ENCODE data around the gene ZNF746. TPM values are rescaled to one million over a fixed set of nuclear protein-coding genes. Genes with fewer than 3 reads are reported as not detected.
A peak's percentile ranks its signal among the peaks of the same experiment; 100 is the strongest.

ZNF746 gene
- total RNA-seq, 1 experiment from 2014 or later = 19.2 TPM

GRCh38 chr7:149459540-149460452 lies 37.8 kb downstream of the ZNF746 start:
- H3K4me2 ChIP-seq = peak overlapping the region; percentile 75
- H3K9me3 ChIP-seq (ENCODE audit: insufficient read depth, low read depth) = no peaks in the 10 kb centered on the region
- H4K20me1 ChIP-seq (ENCODE audit: insufficient read depth) = peaks cover 14% of the 10 kb centered on the region; the same call in 1 of the 2 replicates
- H3K27ac ChIP-seq = no peak overlapping the region
- peaks cover 12% of the 10 kb centered on the region for H3K4me1 ChIP-seq (replicated peaks; ENCODE audit: insufficient read depth)
- DNase-seq = peak in 1 of 2 experiments; percentile 30
- peak overlapping the region; percentile 72; the same call in 1 of the 2 replicates for H3K4me3 ChIP-seq
- ChIA-PET CTCF (interaction anchor here (0.6 kb wide), 1 partner anchor 130 kb away, joined by 3 read pairs; no protein-coding TSS in a partner anchor), POLR2A (ENCODE audit: unreplicated experiment) (interaction anchor here (0.6 to 0.7 kb wide), 2 partner anchors 37 to 395 kb away, joined by 4 to 20 read pairs; no protein-coding TSS in a partner anchor)
- no TSS peak for BruUV-seq (replicated peaks)
- intact Hi-C loops (cut with micrococcal nuclease; ENCODE audit: unreplicated experiment) = no loop called here
- H3K36me3 ChIP-seq (ENCODE audit: low read depth) = no peaks in the 10 kb centered on the region; the same call in 1 of the 2 replicates
- TF ChIP-seq CTCF (conservative IDR thresholded peaks at IDR 0.05) (no peak), EZH2 (IDR thresholded peaks at IDR 0.05; ENCODE audit: low read depth) (no peak)
- H3K9me2 ChIP-seq (ENCODE audit: insufficient read depth) = no peaks in the 10 kb centered on the region
- no peaks in the 10 kb centered on the region for H3K27me3 ChIP-seq (ENCODE audit: insufficient read depth, low read depth)
- no peaks in the 10 kb centered on the region for H3F3A ChIP-seq (ENCODE audit: insufficient read depth, low read depth)
- peaks cover 27% of the 10 kb centered on the region for H3K79me2 ChIP-seq (ENCODE audit: low read depth)
- no peak overlapping the region; the same call in 1 of the 2 replicates for H2AFZ ChIP-seq

GRCh38 chr7:149459201-149459539 lies 38.4 kb downstream of the ZNF746 start:
- DNase-seq = no peak
- H3K79me2 ChIP-seq (ENCODE audit: low read depth) = peaks cover 27% of the 10 kb centered on the region
- H3K4me1 ChIP-seq (replicated peaks; ENCODE audit: insufficient read depth) = peaks cover 12% of the 10 kb centered on the region
- H3K4me2 ChIP-seq = peak overlapping the region; percentile 75
- TF ChIP-seq CTCF (conservative IDR thresholded peaks at IDR 0.05) (no peak), EZH2 (IDR thresholded peaks at IDR 0.05; ENCODE audit: low read depth) (no peak)
- BruUV-seq (replicated peaks) = no TSS peak
- no peaks in the 10 kb centered on the region for H3K9me3 ChIP-seq (ENCODE audit: insufficient read depth, low read depth)
- no peaks in the 10 kb centered on the region for H3K9me2 ChIP-seq (ENCODE audit: insufficient read depth)
- H3K4me3 ChIP-seq = peak overlapping the region; percentile 59; the same call in 1 of the 2 replicates
- H3K27me3 ChIP-seq (ENCODE audit: insufficient read depth, low read depth) = no peaks in the 10 kb centered on the region
- ChIA-PET CTCF (interaction anchor here (0.6 kb wide), 2 partner anchors 37 to 52 kb away, joined by 3 to 4 read pairs; no protein-coding TSS in a partner anchor), POLR2A (ENCODE audit: unreplicated experiment) (no interaction called here)
- H3F3A ChIP-seq (ENCODE audit: insufficient read depth, low read depth) = no peaks in the 10 kb centered on the region
- H4K20me1 ChIP-seq (ENCODE audit: insufficient read depth) = peaks cover 14% of the 10 kb centered on the region; the same call in 1 of the 2 replicates
- intact Hi-C loops (cut with micrococcal nuclease; ENCODE audit: unreplicated experiment) = no loop called here
- no peaks in the 10 kb centered on the region; the same call in 1 of the 2 replicates for H3K36me3 ChIP-seq (ENCODE audit: low read depth)
- no peak overlapping the region for H2AFZ ChIP-seq
- H3K27ac ChIP-seq = no peak overlapping the region

- peaks cover 14% of the 10 kb centered on the region; the same call in 1 of the 2 replicates for H4K20me1 ChIP-seq (ENCODE audit: insufficient read depth)
- DNase-seq = no peak
- no peaks in the 10 kb centered on the region for H3K9me3 ChIP-seq (ENCODE audit: insufficient read depth, low read depth)
- POLR2A ChIA-PET (ENCODE audit: unreplicated experiment) = interaction anchor here (0.5 kb wide), 1 partner anchor 272 kb away, joined by 3 read pairs; no protein-coding TSS in a partner anchor
- H3K4me2 ChIP-seq = peak overlapping the region; percentile 75; the same call in 1 of the 2 replicates
- H3K36me3 ChIP-seq (ENCODE audit: low read depth) = no peaks in the 10 kb centered on the region; the same call in 1 of the 2 replicates
- peaks cover 27% of the 10 kb centered on the region for H3K79me2 ChIP-seq (ENCODE audit: low read depth)
- no peak overlapping the region for H3K27ac ChIP-seq
- TF ChIP-seq CTCF (conservative IDR thresholded peaks at IDR 0.05) (no peak), EZH2 (IDR thresholded peaks at IDR 0.05; ENCODE audit: low read depth) (no peak)
- H3K9me2 ChIP-seq (ENCODE audit: insufficient read depth) = no peaks in the 10 kb centered on the region
- intact Hi-C loops (cut with micrococcal nuclease; ENCODE audit: unreplicated experiment) = no loop called here
- H3F3A ChIP-seq (ENCODE audit: insufficient read depth, low read depth) = no peaks in the 10 kb centered on the region
- CTCF ChIA-PET = no interaction called here
- H3K27me3 ChIP-seq (ENCODE audit: insufficient read depth, low read depth) = no peaks in the 10 kb centered on the region
- H3K4me1 ChIP-seq (replicated peaks; ENCODE audit: insufficient read depth) = peaks cover 12% of the 10 kb centered on the region
- no peak overlapping the region for H3K4me3 ChIP-seq
- TSS peak; percentile 40 for BruUV-seq (replicated peaks)
- no peak overlapping the region for H2AFZ ChIP-seq
Observed at GRCh38 chr7:149458235-149458634, 39.4 kb downstream of the ZNF746 start.
